Activated CD8-positive, alpha-beta memory T cell treated with anti-CD3 and anti-CD28 coated beads, Interleukin-2, amount 50 U/mL, for 24 hours (primary cell): Measurements from ENCODE around the gene ANTXR1.

Experiments used
- DNase-seq: peaks from one replicate; pipeline ENCODE4 v3.0.0-alpha.2; 2020; ENCODE audit errors: extremely low read depth

The ANTXR1 gene

DNA sequence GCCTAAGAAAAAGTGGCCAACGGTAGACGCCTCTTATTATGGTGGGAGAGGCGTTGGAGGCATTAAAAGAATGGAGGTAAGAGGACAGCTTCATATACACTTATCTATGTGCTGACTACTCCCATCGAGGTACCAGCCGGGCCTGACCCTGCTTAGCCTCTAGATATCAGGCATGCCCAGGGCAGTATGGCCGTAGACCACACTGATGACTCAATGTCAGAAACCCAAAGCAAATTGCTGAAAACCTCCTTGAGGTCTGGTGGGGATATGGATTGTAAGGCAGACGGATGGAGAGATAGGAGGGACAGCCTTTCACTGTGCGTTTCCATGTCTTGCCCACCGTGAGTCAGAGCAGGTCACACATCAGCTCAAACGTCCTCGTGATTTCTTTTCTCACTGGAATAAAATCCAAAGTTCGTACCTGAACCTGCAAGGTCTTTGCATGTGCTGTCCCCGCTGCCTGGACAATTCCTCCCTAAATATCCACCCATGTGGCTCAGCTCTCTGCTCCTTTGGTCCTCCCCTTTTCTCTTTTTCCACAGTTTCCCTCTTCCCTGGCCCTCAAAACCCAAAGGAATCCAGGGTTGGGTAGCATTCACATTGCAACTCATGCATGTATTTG is 168.9 kb downstream of the ANTXR1 start:
- DNase-seq = no peak

DNA sequence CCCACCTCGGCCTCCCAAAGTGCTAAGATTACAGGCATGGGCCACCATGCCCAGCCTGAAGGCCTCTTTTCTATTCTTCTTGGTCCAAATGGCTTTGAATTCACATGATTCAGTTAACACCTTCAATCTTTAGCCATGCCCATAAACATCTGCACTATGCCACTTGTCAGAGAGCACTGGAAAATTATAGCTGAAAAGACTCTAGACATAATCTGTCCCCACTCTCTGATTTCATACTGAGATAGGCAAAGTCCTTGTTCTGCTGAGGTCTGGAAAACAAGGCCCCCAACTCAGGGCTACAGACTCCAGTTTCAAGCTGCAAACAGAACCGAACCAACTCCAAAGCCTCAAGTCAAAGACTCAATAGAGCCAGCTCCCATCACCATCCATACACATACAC is 170.7 kb downstream of the ANTXR1 start:
- no peak for DNase-seq

DNA sequence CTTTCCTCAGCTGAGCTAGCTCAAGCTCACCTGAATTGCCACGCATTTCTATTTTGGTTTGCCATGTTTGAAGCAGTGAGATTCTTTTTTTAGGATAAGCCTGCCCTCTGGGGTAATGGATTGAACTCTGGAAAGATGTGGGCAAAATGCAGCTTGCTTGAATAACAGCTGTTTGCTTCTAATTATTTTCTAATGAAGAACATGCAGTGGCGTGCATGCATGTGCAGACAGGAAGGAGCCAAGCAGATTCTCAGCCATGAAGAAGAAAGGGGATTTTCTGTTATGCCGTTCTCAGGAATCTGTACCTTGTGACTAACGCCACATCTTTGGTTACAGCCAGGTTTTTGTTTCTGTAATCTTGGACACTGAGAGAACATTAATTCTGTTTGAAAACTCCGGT is 171.2 kb downstream of the ANTXR1 start:
- DNase-seq = no peak

DNA sequence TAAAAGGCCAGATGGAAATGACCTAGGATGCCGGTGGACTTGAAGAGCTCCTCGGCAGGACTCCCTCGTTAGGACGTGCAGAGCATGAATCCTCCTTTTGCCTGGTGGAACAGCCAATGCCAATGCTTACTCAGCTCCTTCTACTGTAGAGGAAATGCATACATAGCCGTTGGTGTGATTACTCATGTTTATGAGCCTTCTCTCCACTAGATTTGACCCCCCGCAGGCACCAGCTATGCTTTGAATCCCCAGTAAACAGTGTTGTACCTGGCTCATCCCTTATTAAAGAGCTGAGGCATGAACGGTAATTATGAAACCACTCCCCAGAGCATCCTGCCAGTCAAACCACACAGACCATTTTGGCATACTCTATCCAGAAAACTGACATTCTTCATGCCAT is 172.8 kb downstream of the ANTXR1 start:
- no peak for DNase-seq

DNA sequence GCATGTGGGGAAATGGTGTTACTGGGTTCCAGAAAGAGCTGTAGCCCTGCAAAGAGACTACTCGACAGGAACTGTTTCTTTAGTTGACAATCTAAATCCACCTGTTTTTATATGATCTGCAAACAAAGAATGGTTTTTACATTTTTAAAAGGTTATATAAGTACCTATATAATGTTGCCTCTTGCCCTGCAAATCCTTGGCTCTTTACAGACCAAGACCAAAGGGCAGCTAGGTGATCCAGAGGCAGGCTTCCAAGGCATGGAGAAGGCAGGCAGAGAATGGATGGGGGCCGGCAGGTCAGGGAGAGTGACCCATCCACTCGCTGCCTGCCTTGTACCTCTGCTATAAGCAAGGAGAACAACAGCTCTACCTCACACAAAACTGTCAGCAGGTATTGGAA is 173.6 kb downstream of the ANTXR1 start:
- no peak for DNase-seq

DNA sequence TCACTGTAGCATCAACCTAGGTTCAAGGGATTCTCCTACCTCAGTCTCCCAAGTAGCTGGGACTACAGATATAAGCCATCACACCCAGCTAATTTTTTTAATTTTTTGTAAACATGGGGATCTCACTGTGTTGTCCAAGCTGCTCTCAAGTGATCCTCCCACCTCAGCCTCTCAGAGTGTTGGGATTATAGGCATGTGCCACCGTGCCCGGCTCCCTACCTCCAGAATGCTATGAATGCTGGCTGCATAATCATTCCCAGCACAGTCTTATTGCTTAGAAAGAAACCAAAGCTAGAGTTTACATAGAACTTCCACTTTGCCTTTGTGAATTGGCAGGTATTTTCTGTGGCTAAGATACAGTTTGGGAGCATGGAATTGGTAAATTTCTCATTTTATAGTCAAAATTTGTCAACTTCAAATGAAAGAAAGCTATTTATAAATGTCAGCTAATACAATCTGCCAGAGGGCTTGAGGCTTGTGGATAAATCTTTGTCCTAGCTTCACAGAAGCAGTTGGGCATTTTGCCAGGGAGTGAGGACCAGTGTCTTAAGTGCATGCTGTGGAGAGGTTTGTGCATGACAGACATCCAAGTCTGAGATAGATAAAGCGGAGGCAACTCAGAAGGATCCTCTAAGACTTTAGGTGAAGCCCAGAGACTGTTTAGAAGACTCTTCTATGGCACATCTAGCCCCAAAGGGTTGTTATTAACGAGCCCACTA is 175.4 kb downstream of the ANTXR1 start:
- no peak for DNase-seq

DNA sequence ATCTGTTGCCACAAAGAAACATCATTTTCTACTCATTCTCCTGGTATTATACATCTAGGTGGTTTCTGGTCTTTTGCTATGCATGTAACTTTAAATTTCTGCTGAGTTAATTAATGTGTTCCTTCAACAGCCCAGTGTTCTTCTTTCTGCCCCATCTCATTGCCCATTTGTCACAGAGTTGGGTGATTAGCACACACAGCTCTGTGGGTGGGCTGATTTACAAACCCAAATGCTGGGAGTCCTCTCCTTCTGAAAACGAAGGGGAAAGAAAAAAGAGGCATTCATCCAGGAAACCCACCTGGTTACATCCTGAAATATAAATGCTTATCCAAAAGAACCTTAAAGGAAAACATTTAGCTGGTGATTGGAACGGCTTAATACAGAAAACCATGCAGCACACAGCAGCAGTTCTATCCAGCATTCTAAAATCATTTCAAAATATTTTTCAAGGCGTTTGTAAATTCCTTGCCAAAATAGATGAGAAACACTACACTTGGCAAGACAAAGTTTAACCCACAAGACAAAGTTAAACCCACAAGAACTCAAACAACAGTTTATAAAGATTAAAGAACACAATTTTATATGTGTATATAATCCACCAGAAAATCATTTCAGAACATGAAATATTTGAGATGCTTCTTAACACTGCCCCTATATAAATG is 177.9 kb downstream of the ANTXR1 start:
- DNase-seq = no peak

DNA sequence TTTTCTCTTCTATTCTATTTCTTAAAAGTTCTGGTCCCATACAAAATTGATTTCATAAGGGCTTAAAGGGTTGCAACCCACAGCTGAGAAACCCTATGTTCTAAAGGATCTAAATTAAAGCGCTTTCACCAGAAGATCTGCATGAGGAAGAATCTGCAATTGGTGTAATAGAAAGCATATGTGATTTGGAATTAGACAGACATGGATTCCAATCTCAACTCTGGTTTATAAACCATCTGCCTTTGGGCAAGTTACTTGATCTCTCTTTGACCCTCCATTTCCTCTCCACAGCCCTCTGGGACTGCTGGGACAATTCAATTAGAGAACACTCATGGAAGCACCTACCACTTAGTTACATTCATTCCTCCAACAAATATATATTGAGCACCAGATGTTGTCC is 178.7 kb downstream of the ANTXR1 start:
- no peak for DNase-seq

DNA sequence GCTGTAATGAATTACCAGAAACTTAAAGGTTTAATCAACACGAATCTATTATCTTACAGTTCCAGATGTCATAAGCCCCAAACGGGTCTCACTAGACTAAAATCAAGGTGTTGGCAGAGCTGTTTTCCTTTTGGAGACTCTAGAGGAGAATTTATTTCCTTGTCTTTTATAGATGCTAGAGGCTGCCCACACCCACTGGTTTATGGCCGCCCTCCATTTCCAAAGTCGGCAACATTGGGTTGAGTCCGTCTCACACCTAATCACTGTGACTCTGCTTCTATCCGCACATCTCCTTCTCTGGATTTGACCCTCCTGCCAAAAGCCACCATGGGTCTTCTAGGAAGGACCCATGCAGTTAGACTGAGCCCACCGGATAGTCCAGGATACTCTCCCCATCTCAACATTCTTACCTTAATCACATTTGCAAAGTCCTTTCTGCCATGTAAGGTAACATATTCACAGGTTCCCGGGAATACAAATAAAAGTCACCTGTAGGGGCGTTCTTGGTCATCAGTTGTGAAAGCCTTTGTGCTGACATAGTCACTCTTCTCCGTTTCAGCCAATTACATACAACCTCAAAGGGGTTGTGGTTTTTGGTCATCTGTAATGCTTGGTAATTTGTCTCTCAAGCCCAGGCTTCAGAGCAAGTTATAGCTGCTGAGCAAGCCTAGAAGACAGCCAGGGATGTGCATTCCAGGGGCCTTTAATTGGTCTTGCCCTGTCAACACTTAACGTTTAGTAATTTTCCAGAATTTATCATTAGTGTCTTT is 179.4 kb downstream of the ANTXR1 start:
- no peak for DNase-seq

DNA sequence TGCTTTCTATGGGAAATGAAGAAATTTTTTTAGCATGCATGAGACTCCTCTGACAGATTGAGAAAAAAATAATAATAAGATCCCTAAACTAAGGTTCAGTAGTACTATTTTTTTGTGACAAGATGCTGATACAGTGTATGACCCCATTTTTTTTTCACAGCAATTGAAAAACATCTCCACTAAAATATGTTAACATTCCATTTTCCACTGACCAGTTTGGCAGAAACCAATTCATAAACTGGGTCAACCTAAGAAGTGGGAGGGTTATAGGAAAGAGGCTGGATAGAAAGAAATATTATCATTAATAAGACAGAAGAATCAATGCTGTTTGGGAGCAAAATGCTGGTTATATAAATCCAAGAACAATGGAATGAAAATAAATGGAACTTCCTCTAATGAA is 182.7 kb downstream of the ANTXR1 start:
- no peak for DNase-seq

DNA sequence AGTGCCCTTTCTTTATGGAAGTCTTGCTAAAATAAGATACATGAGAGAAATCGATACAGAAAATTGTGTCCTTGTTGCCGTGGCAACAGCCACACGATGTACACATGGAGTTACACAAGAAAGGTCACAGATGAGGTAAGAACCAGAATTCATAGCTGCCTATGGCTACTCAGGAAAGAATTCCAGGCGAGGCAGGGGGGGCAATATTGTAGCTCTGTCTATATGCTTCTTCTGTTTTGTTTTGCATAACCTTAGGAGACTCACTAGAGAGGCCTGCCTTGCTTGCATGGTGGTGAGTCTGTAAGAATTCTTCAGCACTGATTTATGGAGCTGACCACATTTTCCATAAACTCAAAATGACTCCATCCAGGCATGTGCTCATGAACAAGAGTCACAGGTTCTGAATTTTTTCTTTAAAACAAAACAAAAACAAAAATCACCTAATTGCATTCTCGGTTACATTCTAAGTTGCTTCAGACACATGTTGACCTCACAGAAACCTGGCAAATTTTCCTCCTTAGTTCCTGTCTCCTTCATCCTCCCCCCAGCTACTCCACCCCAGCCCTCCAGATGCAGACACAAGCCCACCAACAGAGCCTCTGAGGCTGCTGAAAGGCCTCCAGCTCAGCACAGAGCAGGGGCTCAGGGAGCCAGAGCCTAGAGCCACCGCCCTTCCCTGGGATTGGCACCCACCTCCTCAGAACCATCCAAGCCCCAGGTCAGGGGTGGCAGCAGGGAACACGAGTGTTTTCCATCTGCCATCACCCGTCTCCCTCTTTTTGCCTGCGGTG is 183.5 kb downstream of the ANTXR1 start:
- no peak for DNase-seq

DNA sequence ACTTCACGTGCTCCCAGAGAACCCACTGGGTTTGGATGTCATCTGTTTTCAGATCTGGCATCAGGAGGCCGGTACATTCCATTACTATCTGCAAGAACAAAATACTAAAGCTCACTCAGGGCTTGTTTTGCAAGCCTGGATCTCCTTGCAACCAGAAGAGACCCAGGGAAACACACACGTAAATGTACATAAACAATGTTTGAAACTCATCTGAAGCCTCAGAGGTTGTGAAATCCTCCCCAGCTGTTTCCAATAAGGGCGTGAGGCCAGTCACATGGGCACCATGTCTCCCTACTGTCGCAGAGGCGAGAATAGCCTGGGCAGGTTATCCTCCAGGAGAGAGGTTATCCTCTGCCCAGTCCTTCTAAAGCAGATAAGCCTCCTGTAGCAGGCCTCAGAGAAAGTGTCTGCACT is 187.1 kb downstream of the ANTXR1 start:
- DNase-seq = no peak

DNA sequence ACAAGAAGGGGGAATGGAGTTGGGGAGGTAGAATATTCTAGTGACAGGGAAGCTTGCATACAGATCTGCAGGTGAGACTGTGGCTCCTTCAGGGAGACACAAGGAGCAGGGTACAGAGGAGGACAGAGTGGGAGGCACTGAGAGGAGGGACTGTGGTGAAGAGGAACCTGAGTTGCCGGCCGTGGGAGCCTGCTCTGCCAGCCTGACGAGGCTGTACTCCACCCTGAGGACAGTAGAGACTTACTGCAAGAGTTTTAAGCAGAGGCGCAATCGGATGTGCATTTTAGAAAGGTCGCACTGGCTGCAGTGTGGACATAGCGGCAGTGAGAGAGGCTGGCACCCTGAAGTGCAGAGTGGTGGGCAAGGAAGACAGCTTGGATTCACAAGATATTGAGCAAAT is 188.3 kb downstream of the ANTXR1 start:
- no peak for DNase-seq

DNA sequence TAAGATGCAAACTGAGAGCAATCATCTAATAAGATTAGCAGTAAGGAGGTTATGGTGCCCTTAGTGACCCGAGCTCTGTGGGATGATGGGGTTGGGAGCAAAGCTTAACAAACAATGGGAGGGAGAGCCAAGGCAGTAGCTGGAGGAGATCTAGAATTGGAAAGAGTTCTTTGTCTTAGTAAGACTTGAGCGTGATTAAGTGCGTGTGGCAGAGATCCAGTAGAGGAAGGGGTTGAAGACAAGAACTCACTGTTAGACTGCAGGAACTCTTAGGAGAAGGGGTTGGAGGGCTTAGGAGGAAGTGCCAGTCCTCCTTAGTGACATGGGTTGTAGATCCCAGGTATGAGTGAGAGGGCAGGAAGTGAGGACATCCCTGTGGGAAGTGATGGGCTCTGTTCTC is 189.3 kb downstream of the ANTXR1 start:
- no peak for DNase-seq

DNA sequence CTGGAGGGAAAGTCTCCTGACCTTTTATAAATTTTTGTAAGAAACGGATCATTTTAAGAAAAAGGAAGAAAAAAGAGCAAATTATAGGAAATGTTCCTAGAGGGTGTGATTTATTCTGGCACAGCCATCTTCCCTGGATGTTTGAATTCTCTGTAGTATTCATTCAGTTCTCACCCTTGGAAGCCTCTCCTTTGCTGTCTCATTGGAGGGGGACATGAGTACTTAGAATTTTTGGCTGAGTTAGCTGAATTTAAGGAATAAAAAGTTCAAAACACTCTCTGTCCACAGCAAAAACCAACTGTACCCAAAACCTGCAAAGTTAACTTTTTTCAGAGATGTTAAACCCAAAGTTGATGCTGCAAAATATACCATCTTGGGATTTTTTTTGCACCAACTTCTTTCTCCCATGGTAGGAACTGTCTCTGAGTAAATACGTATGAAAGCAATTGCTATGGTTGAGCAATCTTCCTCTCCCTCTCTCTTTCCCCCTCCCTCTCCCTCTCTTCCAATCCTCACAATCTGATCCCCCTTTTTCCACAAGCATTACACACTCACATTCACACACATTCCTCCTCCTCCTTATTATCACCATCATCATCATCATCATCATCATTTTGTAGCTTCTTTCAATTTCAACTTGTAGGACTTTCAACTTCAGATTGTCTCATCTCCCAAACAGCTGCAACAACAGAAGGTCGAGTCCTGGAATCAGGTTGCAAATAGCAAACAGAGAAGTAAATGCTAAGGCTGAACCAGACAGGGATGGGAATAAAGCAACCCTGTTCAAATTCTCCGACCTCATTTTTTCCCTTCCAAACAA is 190.4 kb downstream of the ANTXR1 start:
- DNase-seq = no peak

DNA sequence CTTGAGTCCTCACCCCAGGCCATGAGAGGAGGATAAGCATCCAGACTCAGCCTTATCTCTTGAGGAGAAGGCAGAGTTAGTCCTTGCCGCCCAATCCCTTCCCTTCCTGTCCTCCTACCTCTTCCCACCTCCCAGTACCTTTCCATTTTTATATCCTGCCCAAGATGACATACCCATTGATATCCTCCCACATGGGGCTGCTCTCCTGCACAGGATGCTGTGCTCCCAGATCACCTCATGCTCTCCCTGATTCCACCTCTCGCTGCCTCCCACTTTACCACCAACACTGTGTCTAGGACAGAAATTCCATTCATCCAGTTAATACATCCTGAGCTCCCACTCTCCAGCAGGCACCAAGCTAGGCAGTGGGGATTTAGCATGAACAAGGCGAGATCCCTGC is 191.7 kb downstream of the ANTXR1 start:
- DNase-seq = no peak

DNA sequence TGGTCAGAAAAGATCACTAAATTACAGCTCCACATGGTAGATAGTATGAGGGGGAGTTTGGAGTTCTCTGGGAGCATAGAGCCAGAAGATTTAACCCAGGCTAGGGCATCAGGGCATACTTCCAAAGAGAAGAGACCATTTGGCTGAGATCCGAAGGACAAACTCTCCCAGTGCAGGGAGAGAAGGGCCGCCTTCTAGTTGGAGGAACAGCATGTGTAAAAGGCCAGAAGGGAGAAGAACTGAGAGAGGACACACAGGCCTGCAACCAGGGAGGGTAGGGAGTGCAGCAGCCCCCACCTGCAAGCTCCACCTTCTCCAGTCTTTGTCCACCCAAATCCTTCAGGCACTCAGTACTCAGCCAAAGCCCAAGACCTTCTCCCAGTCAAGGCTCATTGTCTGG is 192.1 kb downstream of the ANTXR1 start:
- DNase-seq = no peak

DNA sequence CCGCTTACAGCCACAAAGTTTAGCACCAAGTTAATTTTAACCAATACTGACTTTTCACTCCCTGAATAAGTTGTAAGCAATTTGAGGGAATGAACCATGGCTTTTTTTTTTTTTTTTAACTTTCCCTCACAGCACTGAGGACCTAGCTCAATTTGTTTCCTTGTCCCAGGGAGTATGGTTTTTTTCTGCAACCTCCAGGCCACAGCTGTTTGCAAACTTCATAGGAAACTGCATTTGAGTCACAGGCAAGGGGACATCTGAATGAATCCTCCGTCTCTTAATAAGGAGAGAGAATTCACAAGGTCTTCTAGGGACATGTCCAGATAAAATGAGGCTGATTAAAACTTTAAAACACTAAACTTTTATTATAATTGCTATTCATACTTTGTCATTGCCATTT is 192.5 kb downstream of the ANTXR1 start:
- no peak for DNase-seq

DNA sequence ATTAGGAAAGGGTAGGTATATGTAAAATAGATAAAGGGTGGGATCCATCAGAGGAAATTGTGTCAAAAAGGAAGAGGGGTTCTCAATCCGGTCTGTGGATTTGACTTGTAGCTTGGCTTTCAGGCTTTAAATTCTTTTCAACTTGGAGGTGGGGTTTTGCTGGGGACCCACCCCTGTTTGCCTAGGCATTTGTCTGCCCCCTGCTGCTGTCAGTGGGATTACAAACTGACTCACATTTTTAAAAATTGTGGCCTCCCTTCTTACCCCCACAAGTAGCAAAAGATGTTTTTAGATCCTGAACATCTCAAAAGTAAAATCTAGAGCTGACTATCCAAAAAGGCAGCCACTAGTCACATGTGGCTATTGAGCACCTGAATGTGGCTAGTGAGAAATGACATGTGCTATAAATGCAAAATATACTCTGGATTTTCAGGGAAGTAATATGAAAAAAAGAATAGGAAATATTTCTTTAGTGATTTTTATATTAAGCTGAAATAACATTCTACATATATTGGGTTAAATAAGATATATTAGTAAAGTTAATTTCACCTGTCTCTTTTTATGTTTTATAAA is 195.1 kb downstream of the ANTXR1 start:
- no peak for DNase-seq

DNA sequence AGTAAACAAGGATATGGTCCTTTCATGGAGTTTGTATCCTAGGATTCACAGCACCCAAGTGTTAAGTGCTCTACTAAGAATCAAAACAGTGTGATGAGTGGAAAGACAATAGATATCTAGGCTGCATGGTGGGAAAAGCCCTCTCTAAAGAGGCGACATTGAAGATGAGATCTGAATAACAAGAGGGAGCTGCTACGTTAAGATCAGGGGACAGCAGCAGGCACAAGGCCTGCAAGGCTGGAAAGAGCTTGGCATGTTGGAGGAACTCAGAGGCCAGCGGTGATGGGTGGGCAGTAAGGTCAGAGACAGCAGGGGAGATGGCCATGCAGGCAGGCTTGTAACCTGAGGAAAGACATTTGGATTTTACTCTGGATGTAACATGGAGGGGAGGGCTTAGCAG is 196.5 kb downstream of the ANTXR1 start:
- no peak for DNase-seq

DNA sequence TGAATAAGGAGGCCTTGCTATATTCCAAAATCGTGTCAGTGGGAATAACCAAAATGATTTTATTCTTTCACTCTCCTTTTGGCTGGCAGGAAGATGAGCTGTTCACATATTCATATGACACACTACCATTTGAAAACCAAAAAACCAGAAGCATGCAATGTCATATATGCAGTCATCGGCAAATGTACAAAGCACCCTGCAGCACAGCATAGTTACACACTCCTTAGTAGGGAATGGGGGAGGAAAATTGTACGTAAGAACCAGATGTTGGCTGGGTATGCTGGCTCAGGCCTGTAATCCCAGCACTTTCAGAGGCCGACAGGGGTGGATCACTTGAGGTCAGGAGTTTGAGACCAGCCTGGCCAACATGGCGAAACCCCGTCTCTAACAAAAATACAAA is 197.4 kb downstream of the ANTXR1 start:
- no peak for DNase-seq
